Hematopoietic multipotent progenitor cell (in vitro differentiated cells): ENCODE measurements around the gene PFAS. TPM values are rescaled to one million over a fixed set of nuclear protein-coding genes. Genes with fewer than 3 reads are reported as not detected.

Experiments
- DNase-seq, 3 donors: peaks; one replicate each; pipeline ENCODE4 v3.0.0-alpha.2; 2011 to 2015; ENCODE audit warnings: low read depth in 2 of 3, low spot score in 2 of 3
- total RNA-seq: library from RNA; depleted of rRNA; stranded (reverse); fragments of >200 nt; gene quantifications from one replicate; pipeline ENCODE4 v1.2.3, GENCODE V29; 2012

PFAS gene
- total RNA-seq, 1 donor = 57.4 TPM

DNA sequence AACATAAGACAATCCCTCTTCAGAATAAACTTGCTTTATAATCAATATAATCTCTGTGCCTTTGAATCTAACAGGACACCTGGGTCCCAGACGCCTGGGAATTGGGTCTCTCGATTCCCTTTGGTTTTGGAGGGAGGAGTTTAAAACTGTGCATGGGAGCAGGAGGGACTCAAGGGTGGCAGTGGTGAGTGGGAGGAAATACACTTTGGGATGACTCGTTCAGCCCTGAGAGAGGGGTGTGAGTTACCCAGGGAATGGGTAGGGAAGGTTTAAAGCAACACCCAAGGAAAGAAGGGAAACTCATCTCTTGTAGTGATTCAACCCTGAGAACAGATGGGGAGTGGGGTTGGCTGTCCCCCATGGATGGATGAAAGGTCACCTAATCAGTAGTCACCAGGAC lies 41.0 kb downstream of the PFAS start:
- no peak for DNase-seq

DNA sequence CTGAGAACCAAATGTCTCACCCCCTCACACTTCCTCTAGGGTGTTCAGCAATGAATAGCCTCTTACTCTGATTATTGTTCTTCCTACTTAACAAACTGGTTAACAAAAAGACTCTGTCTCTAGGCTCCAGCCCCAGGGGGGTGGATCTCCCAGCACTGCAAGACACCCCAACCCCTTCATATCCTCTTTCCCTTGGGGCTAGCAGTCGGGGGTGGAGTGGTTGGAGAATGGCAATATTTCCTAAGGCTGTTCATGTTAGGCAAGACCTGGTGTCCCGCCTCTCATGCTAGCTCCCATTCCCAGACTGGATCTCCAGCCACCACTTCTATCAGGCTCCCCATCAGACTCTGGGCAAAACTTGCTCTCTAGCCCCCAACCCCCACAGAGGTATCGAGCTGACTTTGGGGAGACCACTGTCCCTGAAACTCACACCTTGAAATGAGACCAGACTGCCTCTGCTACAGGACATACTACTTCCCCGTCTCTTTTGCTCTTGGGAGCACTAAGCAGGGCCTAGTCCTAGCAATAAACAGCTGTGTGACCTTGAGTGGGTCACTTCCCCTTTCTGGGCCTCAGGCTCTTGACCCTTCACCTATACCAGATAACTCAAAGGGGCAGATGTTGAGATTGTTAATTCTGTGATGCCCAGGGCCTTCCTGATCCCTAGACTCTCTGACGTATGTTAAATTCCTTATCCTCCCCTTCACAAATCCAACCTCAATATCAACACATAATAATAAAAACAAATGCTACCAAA lies 43.7 kb downstream of the PFAS start:
- DNase-seq = no peak

GRCh38 chr17:8294361-8294760 lies 45.3 kb downstream of the PFAS start:
- DNase-seq = no peak

DNA sequence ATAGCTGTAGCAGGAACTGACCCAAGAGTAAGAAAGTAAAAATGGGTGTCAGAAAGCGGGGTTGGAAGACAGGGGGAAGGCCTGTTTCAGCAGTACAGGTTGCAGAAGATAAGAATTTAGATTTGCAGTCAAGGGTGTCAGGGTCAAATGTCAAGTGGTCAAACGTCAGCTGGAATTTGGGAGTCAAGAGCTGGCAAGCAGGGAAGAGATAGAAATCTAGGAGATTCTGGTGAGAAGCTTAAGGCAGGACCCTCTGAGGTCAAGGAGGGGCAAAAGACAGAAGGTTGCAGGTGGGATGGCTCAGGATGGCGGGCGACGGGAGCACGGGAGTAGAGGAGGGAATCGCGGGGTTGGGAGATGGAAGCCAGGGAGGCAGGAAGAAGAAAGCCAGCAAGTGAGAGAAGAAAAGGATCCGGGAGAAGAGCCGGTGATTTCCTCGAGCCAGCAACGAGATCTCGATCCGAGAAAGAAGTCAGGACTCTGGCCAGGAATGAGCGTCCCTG lies 45.8 kb downstream of the PFAS start:
- no peak for DNase-seq

DNA sequence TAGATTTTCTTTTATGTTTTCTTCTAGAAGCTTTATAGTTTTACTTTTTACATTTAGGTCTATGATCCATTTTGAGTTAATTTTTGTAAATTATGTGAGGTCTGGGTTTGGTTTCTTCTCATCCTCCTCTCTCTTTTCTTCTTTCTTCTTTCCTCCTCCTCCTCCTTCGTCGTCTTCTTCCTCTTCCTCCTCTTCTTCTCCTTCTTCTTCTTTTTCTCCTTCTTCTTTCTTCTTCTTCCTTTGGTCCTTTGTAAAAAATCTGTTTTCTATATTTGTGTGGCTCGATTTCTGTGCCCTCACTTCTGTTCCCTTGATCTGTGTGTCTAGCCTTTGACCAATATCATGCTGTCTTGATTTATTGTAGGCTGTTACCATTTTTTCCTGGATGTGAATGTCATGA lies 51.1 kb downstream of the PFAS start:
- no peak for DNase-seq

GRCh38 chr17:8300627-8301242 lies 51.6 kb downstream of the PFAS start:
- peak; percentile 52 to 78 (median 63) for DNase-seq

- no peak for DNase-seq
These were observed 61.6 kb downstream of the PFAS start for GRCh38 chr17:8310601-8311123.

DNA sequence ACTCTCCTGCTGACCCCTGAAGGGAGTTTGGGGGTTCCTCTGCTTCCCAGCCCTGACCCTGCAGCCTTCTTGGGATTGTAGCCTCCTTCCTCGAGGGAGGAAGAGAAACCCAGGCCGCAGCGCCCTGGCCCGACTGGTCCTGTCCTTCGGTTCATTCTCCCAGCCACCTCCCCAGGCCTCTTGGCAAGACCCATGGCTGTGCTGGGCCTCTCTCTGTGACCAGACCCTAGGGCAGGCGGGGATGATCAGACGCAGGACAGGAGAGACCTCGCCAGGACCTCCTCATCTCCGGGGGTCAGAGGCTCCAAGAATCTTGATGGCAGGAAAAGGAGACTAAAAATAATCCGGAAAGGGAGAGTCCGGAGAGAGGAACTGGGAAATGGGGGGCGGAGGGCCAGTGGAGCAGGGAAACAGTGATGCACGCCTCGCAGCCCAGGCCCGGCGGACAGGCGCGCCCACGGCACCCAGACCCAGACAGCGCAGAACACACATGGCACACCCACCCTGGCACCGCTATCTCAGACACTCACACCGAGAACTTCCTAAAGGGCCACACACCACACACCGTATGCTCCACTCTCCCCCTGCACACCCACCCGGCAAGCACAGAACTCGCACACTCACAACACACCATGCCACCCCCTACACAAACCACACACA lies 62.2 kb downstream of the PFAS start:
- no peak for DNase-seq

GRCh38 chr17:8312251-8312650 lies 63.2 kb downstream of the PFAS start:
- no peak for DNase-seq

DNA sequence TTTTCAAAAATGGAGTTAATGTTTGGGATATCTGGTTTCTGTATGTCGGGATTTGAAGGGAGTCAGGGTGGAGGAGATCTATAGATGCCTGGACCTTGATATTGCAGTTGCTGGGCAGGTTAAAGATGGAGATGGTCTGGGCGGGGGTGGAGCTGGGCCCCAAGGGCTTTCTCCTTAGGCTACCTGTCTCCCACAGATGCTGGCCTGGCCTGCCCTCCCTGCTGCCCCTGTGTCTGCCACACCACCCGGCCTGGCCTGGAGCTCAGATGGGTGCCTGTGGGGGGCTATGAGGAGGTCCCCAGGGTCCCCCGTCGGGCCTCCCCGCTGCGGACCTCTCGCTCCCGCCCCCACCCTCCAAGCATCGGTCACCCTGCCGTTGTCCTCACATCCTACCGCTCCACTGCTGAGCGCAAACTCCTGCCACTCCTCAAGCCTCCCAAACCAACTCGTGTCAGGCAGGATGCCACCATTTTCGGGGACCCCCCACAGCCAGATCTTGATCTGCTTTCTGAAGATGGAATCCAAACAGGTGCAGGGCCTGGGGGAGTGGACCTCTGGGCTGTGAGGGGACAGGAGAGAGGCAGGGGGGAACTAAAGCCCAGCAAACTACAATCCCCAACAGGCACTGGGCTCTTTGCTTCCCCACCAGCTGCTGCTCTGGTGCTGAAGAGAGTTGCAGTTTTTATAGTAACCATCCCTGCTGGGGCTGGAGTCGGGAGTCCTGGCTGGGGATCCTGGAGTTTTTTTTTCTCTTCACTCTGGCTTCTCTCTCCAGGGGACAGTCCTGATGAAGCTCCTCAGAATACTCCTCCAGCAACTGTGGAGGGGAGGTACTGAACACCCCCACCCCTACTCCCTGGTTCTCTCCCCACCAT lies 63.9 kb downstream of the PFAS start:
- DNase-seq = no peak

DNA sequence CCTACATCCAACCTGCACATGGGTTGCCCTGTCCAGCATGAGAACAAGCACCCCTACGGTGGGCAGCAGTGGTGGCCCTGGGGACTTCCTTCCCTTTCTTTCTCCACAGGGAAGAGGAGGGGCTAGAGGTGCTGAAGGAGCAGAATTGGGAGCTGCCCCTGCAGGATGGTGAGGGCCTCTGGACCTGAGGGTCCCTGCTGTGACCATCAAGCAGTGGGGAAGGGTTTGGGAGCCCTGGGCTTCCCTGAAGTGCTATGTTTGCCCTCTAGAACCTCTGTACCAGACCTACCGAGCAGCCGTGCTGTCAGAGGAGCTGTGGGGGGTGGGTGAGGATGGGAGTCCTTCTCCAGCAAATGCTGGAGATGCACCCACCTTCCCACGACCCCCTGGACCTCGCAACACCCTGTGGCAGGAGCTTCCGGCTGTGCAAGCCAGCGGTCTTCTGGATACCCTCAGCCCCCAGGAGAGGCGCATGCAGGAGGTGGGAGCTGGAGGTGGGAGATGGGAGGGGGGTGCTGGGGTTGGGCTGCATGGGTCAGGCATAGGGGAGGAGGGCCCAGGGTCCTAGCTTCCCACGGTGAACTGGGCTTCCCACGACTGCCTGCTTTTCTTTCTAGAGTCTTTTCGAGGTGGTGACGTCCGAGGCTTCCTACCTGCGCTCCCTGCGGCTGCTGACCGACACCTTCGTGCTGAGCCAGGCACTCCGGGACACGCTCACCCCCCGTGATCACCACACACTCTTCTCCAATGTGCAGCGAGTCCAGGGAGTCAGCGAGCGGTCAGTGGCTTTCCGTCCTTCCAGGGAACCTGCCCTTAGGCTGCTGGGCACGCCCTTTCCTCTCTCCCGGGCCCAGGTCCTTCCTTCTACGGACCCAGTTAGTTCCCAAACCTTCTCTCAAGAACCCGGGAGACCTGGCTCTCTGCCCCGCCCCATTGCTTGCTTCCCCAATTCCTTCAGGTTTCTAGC lies 66.0 kb downstream of the PFAS start:
- no peak for DNase-seq

DNA sequence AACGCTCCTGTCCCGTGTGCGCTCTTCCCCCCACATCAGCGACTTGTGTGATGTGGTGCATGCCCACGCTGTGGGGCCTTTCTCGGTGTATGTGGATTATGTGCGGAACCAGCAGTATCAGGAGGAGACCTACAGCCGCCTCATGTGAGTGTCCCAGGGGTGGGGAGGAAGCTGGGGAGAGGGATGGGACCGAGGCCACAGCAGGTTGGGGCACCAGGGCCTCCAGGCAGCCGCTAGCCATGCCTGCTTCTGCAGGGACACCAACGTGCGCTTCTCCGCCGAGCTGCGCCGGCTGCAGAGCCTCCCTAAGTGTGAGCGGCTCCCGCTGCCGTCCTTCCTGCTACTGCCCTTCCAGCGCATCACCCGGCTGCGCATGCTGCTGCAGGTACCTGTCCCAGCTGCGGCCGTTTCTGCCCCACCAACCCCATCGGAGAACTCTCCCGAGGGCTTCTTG lies 66.7 kb downstream of the PFAS start:
- DNase-seq = no peak

- no peak for DNase-seq
These were observed 69.2 kb downstream of the PFAS start for GRCh38 chr17:8318010-8318935.

Other genes with a start within 250 kb of the PFAS start
- gene GUCY2D, start 246.7 kb upstream of the PFAS start, total RNA-seq = 1.9 TPM
- 5.1 TPM for gene ALOX15B, start 210.2 kb upstream of the PFAS start, total RNA-seq
- 1.1 TPM for gene ALOX12B, start 161.6 kb upstream of the PFAS start, total RNA-seq
- gene ALOXE3, start 130.8 kb upstream of the PFAS start, total RNA-seq = under 0.01 TPM
- gene HES7, start 125.2 kb upstream of the PFAS start, total RNA-seq = under 0.01 TPM
- gene PER1, start 96.9 kb upstream of the PFAS start, total RNA-seq = 141 TPM
- 18.6 TPM for gene VAMP2, start 86.3 kb upstream of the PFAS start, total RNA-seq
- gene TMEM107, start 72.9 kb upstream of the PFAS start, total RNA-seq = 251 TPM
- 27.7 TPM for gene BORCS6, start 59.1 kb upstream of the PFAS start, total RNA-seq
- gene AURKB, start 38.7 kb upstream of the PFAS start, total RNA-seq = 6.2 TPM
- 32.6 TPM for gene CTC1, start 1.2 kb upstream of the PFAS start, total RNA-seq
- gene RANGRF, start 39.4 kb downstream of the PFAS start, total RNA-seq = 18.9 TPM
- 2.4 TPM for gene SLC25A35, start 46.1 kb downstream of the PFAS start, total RNA-seq
- under 0.01 TPM for gene ARHGEF15, start 61.0 kb downstream of the PFAS start, total RNA-seq
- not detected for gene ODF4, start 90.6 kb downstream of the PFAS start, total RNA-seq
- gene RPL26, start 133.9 kb downstream of the PFAS start, total RNA-seq = 3,187 TPM
- gene RNF222, start 148.5 kb downstream of the PFAS start, total RNA-seq = 0.27 TPM
- gene NDEL1, start 186.6 kb downstream of the PFAS start, total RNA-seq = 58.7 TPM